HEK293T (cell line): ENCODE results near the gene GRIN3B.

Source experiments
- BHLHE40 ChIP-seq: fragments of 450-650 bp; IDR thresholded peaks from 2 replicates; pipeline ENCODE4 v1.6.1; 2016; ENCODE audit warnings: mild to moderate bottlenecking, moderate library complexity, borderline replicate concordance
- ELF4 ChIP-seq: fragments of 450-650 bp; IDR thresholded peaks from 2 replicates; pipeline ENCODE4 v1.6.1; 2017; ENCODE audit warnings: antibody characterized with exemption
- FOXA1 ChIP-seq: fragments of 450-650 bp; IDR thresholded peaks from 2 replicates; pipeline ENCODE4 v1.6.1; 2016; ENCODE audit warnings: mild to moderate bottlenecking
- FOXK2 ChIP-seq: fragments of 450-650 bp; IDR thresholded peaks from 2 replicates; pipeline ENCODE4 v1.6.1; 2016; ENCODE audit warnings: mild to moderate bottlenecking
- FOXM1 ChIP-seq: fragments of 450-650 bp; IDR thresholded peaks from 2 replicates; pipeline ENCODE4 v1.6.1; 2017; ENCODE audit warnings: mild to moderate bottlenecking, borderline replicate concordance
- HDGF ChIP-seq: fragments of 450-650 bp; IDR thresholded peaks from 2 replicates; pipeline ENCODE4 v1.6.1; 2017; ENCODE audit warnings: antibody characterized with exemption, borderline replicate concordance
- NFRKB ChIP-seq: fragments of 450-650 bp; IDR thresholded peaks from 2 replicates; pipeline ENCODE4 v1.6.1; 2016; ENCODE audit warnings: mild to moderate bottlenecking, moderate library complexity
- SP1 ChIP-seq: fragments of 450-650 bp; IDR thresholded peaks from 2 replicates; pipeline ENCODE4 v1.6.1; 2017

DNA sequence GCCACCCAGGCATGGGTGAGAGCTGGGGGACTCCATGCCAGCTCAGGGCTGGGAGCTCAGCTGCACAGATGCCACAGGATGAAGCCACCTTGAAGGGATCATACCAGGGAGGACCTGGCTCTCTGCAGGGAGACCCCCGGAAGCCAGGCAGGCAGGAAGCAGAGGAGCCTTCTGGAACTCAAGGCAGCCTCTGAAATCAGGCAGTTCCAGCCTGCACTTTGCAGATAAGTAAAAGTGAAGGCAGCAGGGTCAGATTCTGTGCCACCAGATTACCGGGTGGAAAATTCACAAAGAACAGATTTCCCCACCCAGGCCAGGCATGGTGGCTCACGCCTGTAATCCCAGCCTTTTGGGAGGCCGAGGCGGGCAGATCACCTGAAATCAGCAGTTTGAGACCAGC, 18.2 kb downstream of the GRIN3B start:
- TF ChIP-seq FOXM1 (no peak), HDGF (no peak), FOXA1 (no peak), SP1 (no peak), BHLHE40 (no peak), NFRKB (no peak), FOXK2 (no peak), ELF4 (no peak)
